HepG2 (cell line): Measurements from ENCODE around the gene SOAT2. TPM values are rescaled to one million over a fixed set of nuclear protein-coding genes. Genes with fewer than 3 reads are reported as not detected.

ENCODE experiments used
- FOXA3 ChIP-seq: IDR thresholded peaks from 2 replicates; pipeline ENCODE4 v1.6.1; 2016; ENCODE audit warnings: missing genetic modification reagents, missing compliant biosample characterization
- FOXO1 ChIP-seq: sonication (generic); formaldehyde crosslinking; IDR thresholded peaks from 2 replicates; pipeline ENCODE4 v1.4.0; 2020; ENCODE audit warnings: missing genetic modification reagents
- GATAD1 ChIP-seq: IDR thresholded peaks from 2 replicates; pipeline ENCODE4 v1.6.1; 2016; ENCODE audit warnings: missing genetic modification reagents, missing compliant biosample characterization
- MAFG ChIP-seq: sonication (generic); formaldehyde crosslinking; IDR thresholded peaks from 2 replicates; pipeline ENCODE4 v1.5.1; 2020; ENCODE audit warnings: mild to moderate bottlenecking, missing genetic modification reagents
- MTA1 ChIP-seq: sonication (generic); formaldehyde crosslinking; IDR thresholded peaks from 2 replicates; pipeline ENCODE4 v1.4.0; 2020; ENCODE audit warnings: missing genetic modification reagents, mild to moderate bottlenecking, borderline replicate concordance
- PPARG ChIP-seq: conservative IDR thresholded peaks from 2 replicates; pipeline ENCODE4 v1.6.1; 2016; ENCODE audit warnings: missing biosample characterization, missing genetic modification reagents
- SNAI1 ChIP-seq: sonication (generic); formaldehyde crosslinking; IDR thresholded peaks from 2 replicates; pipeline ENCODE4 v1.5.0; 2020; ENCODE audit warnings: mild to moderate bottlenecking, missing genetic modification reagents, borderline replicate concordance
- TCF12 ChIP-seq, 2 experiments: fragments of 450-650 bp in 1 of 2; sonication (generic) in 1 of 2; formaldehyde crosslinking in 1 of 2; IDR thresholded peaks; 2 replicates each; pipeline versions ENCODE4 v1.6.1 to v1.8.0; 2017 to 2022; ENCODE audit warnings: antibody characterized with exemption in 1 of 2, mild to moderate bottlenecking in 1 of 2, missing genetic modification reagents in 1 of 2, moderate library complexity in 1 of 2
- ZBTB21 ChIP-seq: sonication (generic); formaldehyde crosslinking; IDR thresholded peaks from 2 replicates; pipeline ENCODE4 v1.4.0; 2020; ENCODE audit warnings: missing genetic modification reagents
- ZFP90 ChIP-seq: sonication (generic); formaldehyde crosslinking; IDR thresholded peaks from 2 replicates; pipeline ENCODE4 v1.8.0; 2022; ENCODE audit warnings: missing genetic modification reagents, mild to moderate bottlenecking, inconsistent platforms, borderline replicate concordance
- ZFYVE20 ChIP-seq: sonication (generic); formaldehyde crosslinking; IDR thresholded peaks from 2 replicates; pipeline ENCODE4 v1.8.0; 2023; ENCODE audit warnings: low read depth, mild to moderate bottlenecking, moderate library complexity, missing genetic modification reagents, borderline replicate concordance
- ZIK1 ChIP-seq: sonication (generic); formaldehyde crosslinking; IDR thresholded peaks from 2 replicates; pipeline ENCODE4 v1.5.0; 2020; ENCODE audit warnings: mild to moderate bottlenecking, low read depth, missing genetic modification reagents, borderline replicate concordance
- ZNF253 ChIP-seq: sonication (generic); formaldehyde crosslinking; IDR thresholded peaks from 2 replicates; pipeline ENCODE4 v1.8.0; 2022; ENCODE audit warnings: mild to moderate bottlenecking, missing genetic modification reagents, borderline replicate concordance
- ZNF589 ChIP-seq: sonication (generic); formaldehyde crosslinking; conservative IDR thresholded peaks from 2 replicates; pipeline ENCODE4 v1.8.0; 2022; ENCODE audit warnings: mild to moderate bottlenecking, moderate library complexity, missing genetic modification reagents
- polyA plus RNA-seq, 8 experiments: library from polyadenylated mRNA; depleted of rRNA in 3 of 8; stranded (reverse) in 7 of 8; unstranded in 1 of 8; fragments of >200 nt; fragmentation: Illumina TruSeq in 4 of 8; extraction: Trizol in 4 of 8; gene quantifications; 2 replicates each; pipeline versions ENCODE4 v1.2.1 to v1.2.3, GENCODE V29; 2011 to 2016; ENCODE audit warnings: low read depth in 4 of 8, missing spikeins in 1 of 8, mixed read lengths in 1 of 8; ENCODE audit not compliant: insufficient read depth in 1 of 8
- total RNA-seq, 5 experiments: library from RNA; depleted of rRNA; stranded (reverse); fragments of >200 nt; fragmentation: Illumina TruSeq; extraction: Trizol; gene quantifications; 2 replicates each; pipeline ENCODE4 v1.2.3, GENCODE V29; 2016; ENCODE audit warnings: low read depth in 1 of 5
- TF ChIP-seq, protein P1 (sequence below): IDR thresholded peaks from 2 replicates; pipeline ENCODE4 v1.4.0; 2020; ENCODE audit warnings: mild to moderate bottlenecking, missing genetic modification reagents
- TF ChIP-seq, protein P2 (sequence below): sonication (generic); formaldehyde crosslinking; IDR thresholded peaks from 2 replicates; pipeline ENCODE4 v1.4.0; 2020; ENCODE audit warnings: missing genetic modification reagents
- TF ChIP-seq, protein P3 (sequence below): sonication (generic); formaldehyde crosslinking; IDR thresholded peaks from 2 replicates; pipeline ENCODE4 v1.9.0; 2021; ENCODE audit warnings: missing genetic modification reagents, mild to moderate bottlenecking, borderline replicate concordance
- TF ChIP-seq, protein P4 (sequence below): IDR thresholded peaks from 2 replicates; pipeline ENCODE4 v1.6.1; 2016; ENCODE audit warnings: low read depth, borderline replicate concordance
- TF ChIP-seq, protein P5 (sequence below): sonication (generic); formaldehyde crosslinking; IDR thresholded peaks from 2 replicates; pipeline ENCODE4 v1.4.0; 2020; ENCODE audit warnings: mild to moderate bottlenecking, low read depth, missing genetic modification reagents

Gene SOAT2
- total and polyA plus RNA-seq, 2 of the 13 experiments (the other 11 are each of a cell fraction or from before 2014, with no cell fraction given): 14.9 to 108 TPM

DNA sequence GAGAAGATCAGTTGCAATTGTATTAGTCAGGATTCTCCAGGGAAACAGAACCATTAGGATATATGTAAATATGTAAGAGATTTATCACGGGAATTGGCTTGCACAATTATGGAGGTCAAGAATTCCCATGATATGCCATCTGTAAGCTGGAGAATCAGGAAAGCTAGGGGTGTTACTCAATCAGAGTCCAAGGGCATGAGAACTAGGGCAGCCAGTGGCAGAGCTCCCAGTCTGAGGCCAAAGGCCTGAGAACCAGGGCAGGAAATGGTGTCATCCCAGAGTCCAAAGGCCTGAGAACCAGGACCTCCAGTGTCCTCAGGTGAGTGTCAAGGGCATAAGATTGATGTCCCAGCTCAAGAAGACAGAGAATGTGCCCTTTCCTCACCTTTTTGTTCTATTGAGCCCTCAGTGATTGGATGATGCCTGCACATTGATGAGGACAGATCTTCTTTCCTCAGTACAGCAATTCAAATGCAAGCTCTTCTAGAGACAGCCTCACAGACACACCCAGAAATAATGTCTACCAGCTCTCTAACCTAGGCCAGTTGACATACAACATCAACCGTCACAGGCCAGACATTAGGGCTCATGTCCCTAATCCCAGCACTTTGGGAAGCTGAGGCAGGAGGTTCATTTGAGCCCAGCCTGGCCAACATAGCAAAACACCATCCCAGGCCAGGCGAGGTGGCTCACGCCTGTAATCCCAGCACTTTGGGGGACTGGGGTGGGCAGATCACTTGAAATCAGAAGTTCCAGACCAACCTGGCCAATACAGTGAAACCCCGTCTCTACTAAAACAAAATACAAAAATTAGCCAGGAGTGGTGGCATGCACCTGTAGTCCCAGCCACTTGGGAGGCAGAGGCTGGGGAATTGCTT, 42.3 kb downstream of the SOAT2 start (continued):
- TF ChIP-seq, protein P1, sequence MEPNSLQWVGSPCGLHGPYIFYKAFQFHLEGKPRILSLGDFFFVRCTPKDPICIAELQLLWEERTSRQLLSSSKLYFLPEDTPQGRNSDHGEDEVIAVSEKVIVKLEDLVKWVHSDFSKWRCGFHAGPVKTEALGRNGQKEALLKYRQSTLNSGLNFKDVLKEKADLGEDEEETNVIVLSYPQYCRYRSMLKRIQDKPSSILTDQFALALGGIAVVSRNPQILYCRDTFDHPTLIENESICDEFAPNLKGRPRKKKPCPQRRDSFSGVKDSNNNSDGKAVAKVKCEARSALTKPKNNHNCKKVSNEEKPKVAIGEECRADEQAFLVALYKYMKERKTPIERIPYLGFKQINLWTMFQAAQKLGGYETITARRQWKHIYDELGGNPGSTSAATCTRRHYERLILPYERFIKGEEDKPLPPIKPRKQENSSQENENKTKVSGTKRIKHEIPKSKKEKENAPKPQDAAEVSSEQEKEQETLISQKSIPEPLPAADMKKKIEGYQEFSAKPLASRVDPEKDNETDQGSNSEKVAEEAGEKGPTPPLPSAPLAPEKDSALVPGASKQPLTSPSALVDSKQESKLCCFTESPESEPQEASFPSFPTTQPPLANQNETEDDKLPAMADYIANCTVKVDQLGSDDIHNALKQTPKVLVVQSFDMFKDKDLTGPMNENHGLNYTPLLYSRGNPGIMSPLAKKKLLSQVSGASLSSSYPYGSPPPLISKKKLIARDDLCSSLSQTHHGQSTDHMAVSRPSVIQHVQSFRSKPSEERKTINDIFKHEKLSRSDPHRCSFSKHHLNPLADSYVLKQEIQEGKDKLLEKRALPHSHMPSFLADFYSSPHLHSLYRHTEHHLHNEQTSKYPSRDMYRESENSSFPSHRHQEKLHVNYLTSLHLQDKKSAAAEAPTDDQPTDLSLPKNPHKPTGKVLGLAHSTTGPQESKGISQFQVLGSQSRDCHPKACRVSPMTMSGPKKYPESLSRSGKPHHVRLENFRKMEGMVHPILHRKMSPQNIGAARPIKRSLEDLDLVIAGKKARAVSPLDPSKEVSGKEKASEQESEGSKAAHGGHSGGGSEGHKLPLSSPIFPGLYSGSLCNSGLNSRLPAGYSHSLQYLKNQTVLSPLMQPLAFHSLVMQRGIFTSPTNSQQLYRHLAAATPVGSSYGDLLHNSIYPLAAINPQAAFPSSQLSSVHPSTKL: peak; percentile 93
- TF ChIP-seq MTA1: no peak; the same call in 1 of the 2 replicates
- TF ChIP-seq MAFG (CRISPR knock-in tag): no peak
- no peak for TF ChIP-seq GATAD1 (CRISPR knock-in tag)
- TF ChIP-seq PPARG (CRISPR knock-in tag): peak; percentile 87
- TF ChIP-seq, protein P2, sequence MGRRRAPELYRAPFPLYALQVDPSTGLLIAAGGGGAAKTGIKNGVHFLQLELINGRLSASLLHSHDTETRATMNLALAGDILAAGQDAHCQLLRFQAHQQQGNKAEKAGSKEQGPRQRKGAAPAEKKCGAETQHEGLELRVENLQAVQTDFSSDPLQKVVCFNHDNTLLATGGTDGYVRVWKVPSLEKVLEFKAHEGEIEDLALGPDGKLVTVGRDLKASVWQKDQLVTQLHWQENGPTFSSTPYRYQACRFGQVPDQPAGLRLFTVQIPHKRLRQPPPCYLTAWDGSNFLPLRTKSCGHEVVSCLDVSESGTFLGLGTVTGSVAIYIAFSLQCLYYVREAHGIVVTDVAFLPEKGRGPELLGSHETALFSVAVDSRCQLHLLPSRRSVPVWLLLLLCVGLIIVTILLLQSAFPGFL (CRISPR knock-in tag): no peak
- TF ChIP-seq ZNF589 (CRISPR knock-in tag): no peak
- TF ChIP-seq, protein P3, sequence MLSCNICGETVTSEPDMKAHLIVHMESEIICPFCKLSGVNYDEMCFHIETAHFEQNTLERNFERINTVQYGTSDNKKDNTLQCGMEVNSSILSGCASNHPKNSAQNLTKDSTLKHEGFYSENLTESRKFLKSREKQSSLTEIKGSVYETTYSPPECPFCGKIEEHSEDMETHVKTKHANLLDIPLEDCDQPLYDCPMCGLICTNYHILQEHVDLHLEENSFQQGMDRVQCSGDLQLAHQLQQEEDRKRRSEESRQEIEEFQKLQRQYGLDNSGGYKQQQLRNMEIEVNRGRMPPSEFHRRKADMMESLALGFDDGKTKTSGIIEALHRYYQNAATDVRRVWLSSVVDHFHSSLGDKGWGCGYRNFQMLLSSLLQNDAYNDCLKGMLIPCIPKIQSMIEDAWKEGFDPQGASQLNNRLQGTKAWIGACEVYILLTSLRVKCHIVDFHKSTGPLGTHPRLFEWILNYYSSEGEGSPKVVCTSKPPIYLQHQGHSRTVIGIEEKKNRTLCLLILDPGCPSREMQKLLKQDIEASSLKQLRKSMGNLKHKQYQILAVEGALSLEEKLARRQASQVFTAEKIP (CRISPR knock-in tag): no peak
- TF ChIP-seq, protein P4, sequence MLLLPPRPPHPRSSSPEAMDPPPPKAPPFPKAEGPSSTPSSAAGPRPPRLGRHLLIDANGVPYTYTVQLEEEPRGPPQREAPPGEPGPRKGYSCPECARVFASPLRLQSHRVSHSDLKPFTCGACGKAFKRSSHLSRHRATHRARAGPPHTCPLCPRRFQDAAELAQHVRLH (CRISPR knock-in tag): no peak
- TF ChIP-seq FOXO1 (CRISPR knock-in tag): peak; percentile 48; the same call in 1 of the 2 replicates
- TF ChIP-seq, protein P5, sequence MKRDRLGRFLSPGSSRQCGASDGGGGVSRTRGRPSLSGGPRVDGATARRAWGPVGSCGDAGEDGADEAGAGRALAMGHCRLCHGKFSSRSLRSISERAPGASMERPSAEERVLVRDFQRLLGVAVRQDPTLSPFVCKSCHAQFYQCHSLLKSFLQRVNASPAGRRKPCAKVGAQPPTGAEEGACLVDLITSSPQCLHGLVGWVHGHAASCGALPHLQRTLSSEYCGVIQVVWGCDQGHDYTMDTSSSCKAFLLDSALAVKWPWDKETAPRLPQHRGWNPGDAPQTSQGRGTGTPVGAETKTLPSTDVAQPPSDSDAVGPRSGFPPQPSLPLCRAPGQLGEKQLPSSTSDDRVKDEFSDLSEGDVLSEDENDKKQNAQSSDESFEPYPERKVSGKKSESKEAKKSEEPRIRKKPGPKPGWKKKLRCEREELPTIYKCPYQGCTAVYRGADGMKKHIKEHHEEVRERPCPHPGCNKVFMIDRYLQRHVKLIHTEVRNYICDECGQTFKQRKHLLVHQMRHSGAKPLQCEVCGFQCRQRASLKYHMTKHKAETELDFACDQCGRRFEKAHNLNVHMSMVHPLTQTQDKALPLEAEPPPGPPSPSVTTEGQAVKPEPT (CRISPR knock-in tag): no peak
- TF ChIP-seq SNAI1 (CRISPR knock-in tag): no peak
- TF ChIP-seq ZFP90 (CRISPR knock-in tag): no peak
- TF ChIP-seq TCF12 (IDR thresholded peaks at IDR 0.05): no peak
- TF ChIP-seq TCF12 (CRISPR knock-in tag; IDR thresholded peaks at IDR 0.05): no peak
- peak; percentile 41 for TF ChIP-seq FOXA3
- TF ChIP-seq ZBTB21 (CRISPR knock-in tag): no peak
- no peak for TF ChIP-seq ZFYVE20
- TF ChIP-seq ZNF253 (CRISPR knock-in tag): no peak
- no peak for TF ChIP-seq ZIK1 (CRISPR knock-in tag)
